WTC11 (cell line): Measurements from ENCODE around the gene CLDN34. TPM values are rescaled to one million over a fixed set of nuclear protein-coding genes. Genes with fewer than 3 reads are reported as not detected.

Source experiments
- ATAC-seq: fragments of 200-7000 bp; cut with Tn5 transposase; 2 replicates; pipeline ENCODE4 v1.10.0; 2021; ENCODE audit warnings: mild to moderate bottlenecking, moderate library complexity
- CTCF ChIA-PET: fragments of 300-600 bp; sonication (Branson Sonifier 250); formaldehyde crosslinking; loops from one replicate; lab custom pipeline; 2021; ENCODE audit warnings: antibody characterized with exemption; lab: Charles Lee
- POLR2A ChIA-PET: fragments of 350-600 bp; sonication (Branson Sonifier 250); formaldehyde crosslinking; loops from one replicate; lab custom pipeline; 2021; ENCODE audit warnings: antibody characterized with exemption; lab: Charles Lee
- DNase-seq: peaks from one replicate; pipeline ENCODE4 v3.0.0; 2021; ENCODE audit warnings: low spot score
- H3K27ac Mint-ChIP-seq: 2 replicates; pipeline ENCODE4 v1.8.0; 2021; ENCODE audit warnings: mixed read lengths
- H3K27me3 Mint-ChIP-seq: 2 replicates; pipeline ENCODE4 v1.8.0; 2021; ENCODE audit warnings: low read depth, mild to moderate bottlenecking, moderate library complexity, mixed read lengths
- H3K36me3 Mint-ChIP-seq: 2 replicates; pipeline ENCODE4 v1.8.0; 2021; ENCODE audit warnings: mixed read lengths
- H3K4me1 Mint-ChIP-seq: 2 replicates; pipeline ENCODE4 v1.8.0; 2022; ENCODE audit warnings: mixed read lengths
- H3K4me3 Mint-ChIP-seq: 2 replicates; pipeline ENCODE4 v1.8.0; 2021; ENCODE audit warnings: mild to moderate bottlenecking, moderate library complexity, mixed read lengths
- H3K9me3 Mint-ChIP-seq: 2 replicates; pipeline ENCODE4 v1.8.0; 2021; ENCODE audit warnings: mixed read lengths
- AFF4 ChIP-seq: sonication (generic); formaldehyde crosslinking; IDR thresholded peaks from 2 replicates; pipeline ENCODE4 v1.8.1; 2023; ENCODE audit warnings: mild to moderate bottlenecking, missing genetic modification reagents, borderline replicate concordance
- CREB1 ChIP-seq: sonication (generic); formaldehyde crosslinking; IDR thresholded peaks from 2 replicates; pipeline ENCODE4 v1.8.0; 2023; ENCODE audit warnings: mild to moderate bottlenecking, missing genetic modification reagents
- CREM ChIP-seq: sonication (generic); formaldehyde crosslinking; IDR thresholded peaks from 2 replicates; pipeline ENCODE4 v1.8.1; 2022; ENCODE audit warnings: mild to moderate bottlenecking, missing genetic modification reagents, moderate library complexity
- ELF4 ChIP-seq: sonication (generic); formaldehyde crosslinking; IDR thresholded peaks from 2 replicates; pipeline ENCODE4 v1.8.1; 2022; ENCODE audit warnings: low read depth, mild to moderate bottlenecking, moderate library complexity, missing genetic modification reagents
- EMX1 ChIP-seq: fragments of 250-450 bp; sonication (Bioruptor Pico); IDR thresholded peaks from 2 replicates; pipeline ENCODE4 v1.8.0; 2021; ENCODE audit warnings: mild to moderate bottlenecking
- ERG ChIP-seq: fragments of 250-450 bp; sonication (Bioruptor Pico); IDR thresholded peaks from 2 replicates; pipeline ENCODE4 v1.8.0; 2021; ENCODE audit warnings: mild to moderate bottlenecking
- ETV6 ChIP-seq: sonication (generic); formaldehyde crosslinking; IDR thresholded peaks from 2 replicates; pipeline ENCODE4 v1.8.1; 2022; ENCODE audit warnings: mild to moderate bottlenecking, missing genetic modification reagents
- FOXP4 ChIP-seq: sonication (generic); formaldehyde crosslinking; IDR thresholded peaks from 2 replicates; pipeline ENCODE4 v1.8.0; 2022; ENCODE audit warnings: mild to moderate bottlenecking, missing genetic modification reagents
- GABPB1 ChIP-seq: sonication (generic); formaldehyde crosslinking; IDR thresholded peaks from 2 replicates; pipeline ENCODE4 v1.8.1; 2023; ENCODE audit warnings: mild to moderate bottlenecking, missing genetic modification reagents
- IRF1 ChIP-seq: sonication (generic); formaldehyde crosslinking; IDR thresholded peaks from 2 replicates; pipeline ENCODE4 v1.8.0; 2023; ENCODE audit warnings: missing genetic modification reagents
- IRF2 ChIP-seq: sonication (generic); formaldehyde crosslinking; IDR thresholded peaks from 2 replicates; pipeline ENCODE4 v1.8.0; 2022; ENCODE audit warnings: low read depth, missing genetic modification reagents, borderline replicate concordance
- JAZF1 ChIP-seq: fragments of 250-450 bp; sonication (Bioruptor Pico); IDR thresholded peaks from 2 replicates; pipeline ENCODE4 v1.9.0; 2021; ENCODE audit warnings: moderate library complexity, mild to moderate bottlenecking, inconsistent platforms
- PRDM15 ChIP-seq: sonication (generic); formaldehyde crosslinking; IDR thresholded peaks from 2 replicates; pipeline ENCODE4 v1.8.0; 2022; ENCODE audit warnings: missing genetic modification reagents
- PRRX2 ChIP-seq: fragments of 250-450 bp; sonication (Bioruptor Pico); IDR thresholded peaks from 2 replicates; pipeline ENCODE4 v1.8.0; 2021; ENCODE audit warnings: mild to moderate bottlenecking
- TCF7 ChIP-seq: sonication (generic); formaldehyde crosslinking; IDR thresholded peaks from 2 replicates; pipeline ENCODE4 v1.8.0; 2022; ENCODE audit warnings: mild to moderate bottlenecking, low read depth, missing genetic modification reagents, moderate library complexity
- USF1 ChIP-seq: sonication (generic); formaldehyde crosslinking; IDR thresholded peaks from 2 replicates; pipeline ENCODE4 v1.8.0; 2022; ENCODE audit warnings: mild to moderate bottlenecking, missing genetic modification reagents
- ZBTB43 ChIP-seq: sonication (generic); formaldehyde crosslinking; IDR thresholded peaks from 2 replicates; pipeline ENCODE4 v1.8.1; 2023; ENCODE audit warnings: mild to moderate bottlenecking, missing genetic modification reagents
- ZNF263 ChIP-seq: sonication (generic); formaldehyde crosslinking; IDR thresholded peaks from 2 replicates; pipeline ENCODE4 v1.8.1; 2022; ENCODE audit warnings: low read depth, mild to moderate bottlenecking, moderate library complexity, missing genetic modification reagents
- ZNF317 ChIP-seq: sonication (generic); formaldehyde crosslinking; IDR thresholded peaks from 2 replicates; pipeline ENCODE4 v1.8.1; 2023; ENCODE audit warnings: low read depth, mild to moderate bottlenecking, moderate library complexity, missing genetic modification reagents, borderline replicate concordance
- ZNF416 ChIP-seq: fragments of 250-450 bp; sonication (Bioruptor Pico); IDR thresholded peaks from 2 replicates; pipeline ENCODE4 v1.9.0; 2021; ENCODE audit warnings: mild to moderate bottlenecking, inconsistent platforms
- ZSCAN18 ChIP-seq: fragments of 250-450 bp; sonication (Bioruptor Pico); IDR thresholded peaks from 2 replicates; pipeline ENCODE4 v2.1.2; 2022; ENCODE audit warnings: mild to moderate bottlenecking, moderate library complexity
- total RNA-seq: library from RNA; stranded (reverse); gene quantifications from 3 replicates; pipeline ENCODE4 v1.2.3, GENCODE V29; 2021

Gene CLDN34
- total RNA-seq, 1 experiment from 2014 or later: 0.52 TPM

- ChIA-PET CTCF (interaction anchor here (0.7 kb wide), 1 partner anchor 35 kb away, joined by 3 read pairs; no protein-coding TSS in a partner anchor), POLR2A (interaction anchor here (0.9 kb wide), 1 partner anchor 26 kb away, joined by 3 read pairs; no protein-coding TSS in a partner anchor)
- Mint-ChIP-seq H3K27ac (no peak overlapping the region), H3K9me3 (no peaks in the 10 kb centered on the region), H3K36me3 (no peaks in the 10 kb centered on the region), H3K27me3 (peaks cover 4% of the 10 kb centered on the region), H3K4me1 (peaks cover 62% of the 10 kb centered on the region), H3K4me3 (peak overlapping the region; percentile 69)
- peak; percentile 76 for DNase-seq
- peak; percentile 69 for ATAC-seq
- no peak for TF ChIP-seq ZNF317 (CRISPR knock-in tag)
- no peak for TF ChIP-seq IRF1 (CRISPR knock-in tag)
- peak; percentile 26; the same call in 1 of the 2 replicates for TF ChIP-seq ZNF416 (CRISPR knock-in tag)
- TF ChIP-seq USF1 (CRISPR knock-in tag): no peak
- no peak for TF ChIP-seq CREB1 (CRISPR knock-in tag)
- TF ChIP-seq IRF2 (CRISPR knock-in tag): no peak
- no peak for TF ChIP-seq PRDM15 (CRISPR knock-in tag)
- TF ChIP-seq GABPB1 (CRISPR knock-in tag): no peak
- TF ChIP-seq ELF4 (CRISPR knock-in tag): no peak
- peak; percentile 86; the same call in 1 of the 2 replicates for TF ChIP-seq PRRX2 (CRISPR knock-in tag)
- peak; percentile 98 for TF ChIP-seq ZNF263
- no peak for TF ChIP-seq TCF7 (CRISPR knock-in tag)
- TF ChIP-seq CREM (CRISPR knock-in tag): no peak
- peak; percentile 77; the same call in 1 of the 2 replicates for TF ChIP-seq EMX1 (CRISPR knock-in tag)
- TF ChIP-seq JAZF1 (CRISPR knock-in tag): no peak
- TF ChIP-seq ETV6 (CRISPR knock-in tag): no peak
- 0 out of 2 replicates have a peak, but pooled peaks have one; percentile 31 for TF ChIP-seq FOXP4 (CRISPR knock-in tag)
- 0 out of 2 replicates have a peak, but pooled peaks have one; percentile 84 for TF ChIP-seq ZSCAN18
- peak; percentile 89 for TF ChIP-seq ERG (CRISPR knock-in tag)
- TF ChIP-seq ZBTB43 (CRISPR knock-in tag): 0 out of 2 replicates have a peak, but pooled peaks have one; percentile 32
- TF ChIP-seq AFF4: no peak
These were observed 47.5 kb downstream of the CLDN34 start for GRCh38 chrX:10014462-10015354.
